ENCODE results near the gene PSEN2.

- TF ChIP-seq, protein P1, sequence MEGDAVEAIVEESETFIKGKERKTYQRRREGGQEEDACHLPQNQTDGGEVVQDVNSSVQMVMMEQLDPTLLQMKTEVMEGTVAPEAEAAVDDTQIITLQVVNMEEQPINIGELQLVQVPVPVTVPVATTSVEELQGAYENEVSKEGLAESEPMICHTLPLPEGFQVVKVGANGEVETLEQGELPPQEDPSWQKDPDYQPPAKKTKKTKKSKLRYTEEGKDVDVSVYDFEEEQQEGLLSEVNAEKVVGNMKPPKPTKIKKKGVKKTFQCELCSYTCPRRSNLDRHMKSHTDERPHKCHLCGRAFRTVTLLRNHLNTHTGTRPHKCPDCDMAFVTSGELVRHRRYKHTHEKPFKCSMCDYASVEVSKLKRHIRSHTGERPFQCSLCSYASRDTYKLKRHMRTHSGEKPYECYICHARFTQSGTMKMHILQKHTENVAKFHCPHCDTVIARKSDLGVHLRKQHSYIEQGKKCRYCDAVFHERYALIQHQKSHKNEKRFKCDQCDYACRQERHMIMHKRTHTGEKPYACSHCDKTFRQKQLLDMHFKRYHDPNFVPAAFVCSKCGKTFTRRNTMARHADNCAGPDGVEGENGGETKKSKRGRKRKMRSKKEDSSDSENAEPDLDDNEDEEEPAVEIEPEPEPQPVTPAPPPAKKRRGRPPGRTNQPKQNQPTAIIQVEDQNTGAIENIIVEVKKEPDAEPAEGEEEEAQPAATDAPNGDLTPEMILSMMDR (IDR thresholded peaks at IDR 0.05) = no peak
- TF ChIP-seq EP300 (IDR thresholded peaks at IDR 0.05) (no peak), POLR2AphosphoS5 (IDR thresholded peaks at IDR 0.05) (no peak)
Measured at GRCh38 chr1:226884966-226885820, 14.8 kb downstream of the PSEN2 start.
